ENCODE results near the gene AP3B1. TPM values are rescaled to one million over a fixed set of nuclear protein-coding genes. Genes with fewer than 3 reads are reported as not detected.

The AP3B1 gene
- total and polyA plus RNA-seq, 2 of the 8 experiments (the other 6 are each of a cell fraction or from before 2014, with no cell fraction given), result 45.8 to 48.3 TPM

DNA sequence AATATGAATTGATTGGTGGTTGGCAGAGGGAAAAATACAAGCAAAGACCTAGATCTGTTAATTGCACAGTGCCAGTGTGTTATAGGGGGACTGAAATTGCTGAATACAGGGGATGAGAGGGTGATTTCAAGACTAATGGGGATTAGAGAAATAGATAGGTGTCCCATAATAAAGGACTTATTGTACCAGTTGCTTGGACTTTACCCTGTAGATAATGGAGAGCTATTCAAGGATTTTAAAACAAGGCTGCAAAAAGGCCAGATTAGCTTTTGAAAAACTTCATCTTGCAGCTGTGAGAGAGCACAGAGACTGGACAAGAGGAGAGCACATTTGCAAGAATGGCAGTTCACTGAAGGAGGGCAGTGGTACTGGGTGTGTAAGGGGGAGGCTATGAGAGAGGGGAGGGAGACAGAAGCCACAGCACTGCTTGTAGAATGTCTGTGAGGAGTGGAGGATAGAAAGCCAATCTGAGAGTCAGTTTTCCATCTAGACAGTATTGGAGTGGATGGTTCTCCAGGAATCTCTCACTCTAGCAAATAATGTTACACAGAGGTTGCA is 37.1 kb upstream of the AP3B1 start:
- Histone ChIP-seq H3K27me3 (replicated peaks in 1 of 4; ENCODE audit: control insufficient read depth in 3 of 4, extremely low read depth in 1 of 4, insufficient read depth in 3 of 4, low read length in 3 of 4) (peaks cover 0 to 2% (median 0%) of the 10 kb centered on the region in 4 experiments; a peak in 1 of 7 replicates), H3K79me1 (ENCODE audit: low read depth, low read length) (no peaks in the 10 kb centered on the region), H3K14ac (ENCODE audit: insufficient read length) (no peak overlapping the region), H2BK120ac (replicated peaks; ENCODE audit: low read depth, low read length) (no peak overlapping the region), H4K5ac (ENCODE audit: insufficient read length, low read depth, low read length) (no peak overlapping the region), H2BK20ac (ENCODE audit: low read length) (no peak overlapping the region), H3K9ac (replicated peaks in 1 of 4; ENCODE audit: extremely low read depth in 1 of 4, low read depth in 3 of 4, low read length in 3 of 4) (no peak overlapping the region), H3K4me1 (replicated peaks in 1 of 4; ENCODE audit: control insufficient read depth in 3 of 4, insufficient read depth in 4 of 4, low read length in 3 of 4) (peaks cover 0 to 6% (median 2%) of the 10 kb centered on the region in 4 experiments; a peak in 2 of 7 replicates), H3K36me3 (ENCODE audit: control insufficient read depth in 2 of 4, insufficient read depth in 4 of 4, low read length in 3 of 4) (no peaks in the 10 kb centered on the region), H2AK5ac (ENCODE audit: low read depth, low read length) (no peak overlapping the region), H3K4ac (replicated peaks; ENCODE audit: insufficient read length, low read depth, low read length) (no peak overlapping the region), H2BK5ac (ENCODE audit: low read depth, low read length) (no peak overlapping the region), H3K23me2 (ENCODE audit: low read depth, low read length) (no peaks in the 10 kb centered on the region), H3K23ac (ENCODE audit: insufficient read length) (no peak overlapping the region), H3K4me3 (ENCODE audit: extremely low read depth in 1 of 4, insufficient read depth in 2 of 4, low read depth in 3 of 4, low read length in 4 of 4) (no peak overlapping the region), H3K9me3 (ENCODE audit: insufficient read depth in 2 of 2, low read depth in 1 of 2, low read length in 1 of 2) (no peaks in the 10 kb centered on the region), H3K18ac (ENCODE audit: extremely low read depth, low read length) (no peak overlapping the region), H2BK15ac (ENCODE audit: low read length) (no peak overlapping the region), H4K91ac (replicated peaks; ENCODE audit: insufficient read length, low read length) (no peak overlapping the region), H3K79me2 (ENCODE audit: control insufficient read depth in 1 of 2, insufficient read depth in 2 of 2, low read length in 2 of 2) (no peaks in the 10 kb centered on the region), H3K4me2 (ENCODE audit: insufficient read depth in 1 of 2, low read depth in 2 of 2, low read length in 2 of 2) (no peak overlapping the region), H4K8ac (ENCODE audit: extremely low read depth, insufficient read depth, low read length) (no peak overlapping the region), H3K56ac (replicated peaks; ENCODE audit: insufficient read length, low read depth, low read length) (no peak overlapping the region), H3K27ac (ENCODE audit: low read depth, low read length) (no peak overlapping the region), H2AFZ (ENCODE audit: low read length) (no peak overlapping the region), H4K20me1 (replicated peaks in 1 of 2; ENCODE audit: control insufficient read depth in 1 of 2, insufficient read depth in 2 of 2, low read length in 2 of 2) (no peaks in the 10 kb centered on the region), H2BK12ac (ENCODE audit: low read depth, low read length) (no peak overlapping the region)
- ChIA-PET POLR2A (ENCODE audit: partially characterized antibody) (no interaction called here), CTCF (ENCODE audit: partially characterized antibody) (interaction anchor here (2.1 kb wide), 1 partner anchor 11 kb away, joined by 5 read pairs; no protein-coding TSS in a partner anchor)
- FAIRE-seq (no peak), DNase-seq (ENCODE audit: low read depth in 1 of 2, low spot score in 2 of 2) (no peak)
- TF ChIP-seq GTF2F1 (IDR thresholded peaks at IDR 0.05; ENCODE audit: borderline replicate concordance, low read depth, low read length), result no peak
- no peak for TF ChIP-seq CREB1 (IDR thresholded peaks at IDR 0.05)
- TF ChIP-seq SRF (IDR thresholded peaks at IDR 0.05; ENCODE audit: low read depth, low read length), result no peak
- no peak for TF ChIP-seq TEAD4 (IDR thresholded peaks at IDR 0.05; ENCODE audit: low read depth, low read length)
- no peak for TF ChIP-seq CHD1 (IDR thresholded peaks at IDR 0.05; ENCODE audit: low read depth, low read length)

All from H1 (cell line).